ENCODE measurements around the gene ZFR2. TPM values are rescaled to one million over a fixed set of nuclear protein-coding genes. Genes with fewer than 3 reads are reported as not detected.
A peak's percentile ranks its signal among the peaks of the same experiment; 100 is the strongest.

Gene ZFR2
- total and polyA plus RNA-seq, 4 donors: not detected

GRCh38 chr19:3814648-3815047, 54.2 kb downstream of the ZFR2 start:
- Histone ChIP-seq H3K27me3 (ENCODE audit: control insufficient read depth in 4 of 4, insufficient read depth in 4 of 4, low read length in 3 of 4) (no peaks in the 10 kb centered on the region), H3K4me3 (ENCODE audit: low read depth in 1 of 3, low read length in 3 of 3) (no peak overlapping the region), H3K9me3 (ENCODE audit: control insufficient read depth in 4 of 4, low read length in 3 of 4) (no peaks in the 10 kb centered on the region), H3K9ac (ENCODE audit: low read depth in 1 of 2, low read length in 2 of 2) (no peak overlapping the region), H3K36me3 (ENCODE audit: control insufficient read depth in 4 of 4, insufficient read depth in 3 of 4, low read depth in 1 of 4, low read length in 3 of 4) (no peaks in the 10 kb centered on the region), H3K27ac (ENCODE audit: low read depth in 1 of 2, low read length in 2 of 2) (no peak overlapping the region), H3K4me1 (ENCODE audit: control insufficient read depth in 4 of 4, insufficient read depth in 4 of 4, low read length in 3 of 4) (peaks cover 0 to 9% (median 2%) of the 10 kb centered on the region in 4 donors)
- DNase-seq (ENCODE audit: low spot score): no peak
- 90% methylated on average over 4 of the region's 4 CpGs for WGBS
- TF ChIP-seq MAX (IDR thresholded peaks at IDR 0.05) (no peak), TAF1 (conservative IDR thresholded peaks at IDR 0.05) (no peak), HNF4A (conservative IDR thresholded peaks at IDR 0.05) (no peak), SP1 (IDR thresholded peaks at IDR 0.05) (no peak), GABPA (IDR thresholded peaks at IDR 0.05 in 1 of 2, conservative IDR thresholded peaks at IDR 0.05 in 1 of 2) (no peak), HNF4G (IDR thresholded peaks at IDR 0.05) (no peak), ZBTB33 (IDR thresholded peaks at IDR 0.05) (no peak), REST (IDR thresholded peaks at IDR 0.05) (no peak), EGR1 (IDR thresholded peaks at IDR 0.05; ENCODE audit: low read depth in 2 of 2) (no peak), JUND (IDR thresholded peaks at IDR 0.05) (no peak), FOXA2 (IDR thresholded peaks at IDR 0.05) (no peak)

- peak overlapping the region; percentile 2 to 51 for H3K27ac ChIP-seq (ENCODE audit: low read depth in 1 of 2, low read length in 2 of 2)
- no peak overlapping the region for H3K4me3 ChIP-seq (ENCODE audit: low read depth in 1 of 3, low read length in 3 of 3)
- H3K9me3 ChIP-seq (ENCODE audit: control insufficient read depth in 4 of 4, low read length in 3 of 4): no peaks in the 10 kb centered on the region
- H3K36me3 ChIP-seq (ENCODE audit: control insufficient read depth in 4 of 4, insufficient read depth in 3 of 4, low read depth in 1 of 4, low read length in 3 of 4): no peaks in the 10 kb centered on the region
- no peak for TF ChIP-seq HNF4G (IDR thresholded peaks at IDR 0.05)
- no peak for TF ChIP-seq ZBTB33 (IDR thresholded peaks at IDR 0.05)
- H3K9ac ChIP-seq (ENCODE audit: low read depth in 1 of 2, low read length in 2 of 2): no peak overlapping the region
- H3K27me3 ChIP-seq (ENCODE audit: control insufficient read depth in 4 of 4, insufficient read depth in 4 of 4, low read length in 3 of 4): no peaks in the 10 kb centered on the region
- 77% methylated on average over 22 of the region's 22 CpGs for WGBS
- peaks cover 0 to 9% (median 2%) of the 10 kb centered on the region in 4 donors for H3K4me1 ChIP-seq (ENCODE audit: control insufficient read depth in 4 of 4, insufficient read depth in 4 of 4, low read length in 3 of 4)
- DNase-seq (ENCODE audit: low spot score): no peak
Measured at GRCh38 chr19:3813473-3814392, 55.1 kb downstream of the ZFR2 start.
